GM23338 (cell line): Measurements from ENCODE around the gene EGLN2. TPM values are rescaled to one million over a fixed set of nuclear protein-coding genes. Genes with fewer than 3 reads are reported as not detected.
"Not testable (repeated sequence)": the region's sequence is repeated elsewhere in the genome, so short reads cannot be mapped to it uniquely, and the experiment has no call there.

Experiments used
- ATAC-seq: fragments of 200-7000 bp; cut with Tn5 transposase; 3 replicates; pipeline ENCODE4 v1.9.1; 2020
- DNase-seq: peaks from one replicate; pipeline ENCODE4 v3.0.0-alpha.2; 2015; ENCODE audit warnings: low spot score
- H2AFZ ChIP-seq: fragments of 200-600 bp; sonication (generic); 2 replicates; pipeline ENCODE4 v1.8.0; 2016; ENCODE audit warnings: antibody characterized with exemption, mild to moderate bottlenecking, moderate library complexity
- H3F3A ChIP-seq: fragments of 200-600 bp; sonication (generic); replicated peaks from 2 replicates; pipeline ENCODE4 v1.8.0; 2017; ENCODE audit warnings: antibody characterized with exemption, mixed run types, low read depth
- H3K27ac ChIP-seq: fragments of 200-600 bp; sonication (generic); 2 replicates; pipeline ENCODE4 v1.6.1; 2016; ENCODE audit warnings: low read depth
- H3K27me3 ChIP-seq: fragments of 200-600 bp; sonication (generic); 2 replicates; pipeline ENCODE4 v1.8.0; 2016; ENCODE audit warnings: mild to moderate bottlenecking, mixed run types, moderate library complexity; ENCODE audit not compliant: insufficient read depth
- H3K36me3 ChIP-seq: fragments of 200-600 bp; sonication (generic); 2 replicates; pipeline ENCODE4 v1.8.0; 2016; ENCODE audit warnings: mild to moderate bottlenecking; ENCODE audit not compliant: insufficient read depth
- H3K4me1 ChIP-seq: fragments of 200-600 bp; sonication (generic); 2 replicates; pipeline ENCODE4 v1.8.0; 2016; ENCODE audit warnings: mild to moderate bottlenecking, moderate library complexity; ENCODE audit not compliant: insufficient read depth
- H3K4me2 ChIP-seq: fragments of 200-600 bp; sonication (generic); 2 replicates; pipeline ENCODE4 v1.7.1; 2017; ENCODE audit warnings: mixed run types
- H3K4me3 ChIP-seq: fragments of 200-600 bp; sonication (generic); 2 replicates; pipeline ENCODE4 v1.6.1; 2016; ENCODE audit warnings: mixed run types
- H3K79me2 ChIP-seq: fragments of 200-600 bp; sonication (generic); replicated peaks from 2 replicates; pipeline ENCODE4 v1.8.0; 2017; ENCODE audit warnings: mild to moderate bottlenecking; ENCODE audit not compliant: insufficient read depth
- H3K9me2 ChIP-seq: fragments of 200-600 bp; sonication (generic); 2 replicates; pipeline ENCODE4 v1.8.0; 2017; ENCODE audit not compliant: insufficient read depth
- H4K20me1 ChIP-seq: fragments of 200-600 bp; sonication (generic); replicated peaks from 2 replicates; pipeline ENCODE4 v1.8.0; 2017; ENCODE audit warnings: mild to moderate bottlenecking; ENCODE audit not compliant: insufficient read depth
- H3K27ac Mint-ChIP-seq: 2 replicates; pipeline ENCODE4 v1.8.0; 2020; ENCODE audit warnings: inconsistent platforms, mild to moderate bottlenecking, moderate library complexity, mixed read lengths
- H3K27me3 Mint-ChIP-seq: 3 replicates; pipeline ENCODE4 v1.8.0; 2022; ENCODE audit warnings: low read depth, mild to moderate bottlenecking, moderate library complexity, mixed read lengths, inconsistent platforms; ENCODE audit not compliant: insufficient read depth, poor library complexity
- H3K36me3 Mint-ChIP-seq: 3 replicates; pipeline ENCODE4 v1.8.0; 2021; ENCODE audit warnings: low read depth, mild to moderate bottlenecking, inconsistent platforms, moderate library complexity, mixed read lengths
- H3K4me1 Mint-ChIP-seq: 3 replicates; pipeline ENCODE4 v1.8.0; 2020; ENCODE audit warnings: mild to moderate bottlenecking, inconsistent platforms, mixed read lengths
- H3K4me3 Mint-ChIP-seq: 3 replicates; pipeline ENCODE4 v1.8.0; 2021; ENCODE audit warnings: moderate library complexity, mild to moderate bottlenecking, inconsistent platforms, mixed read lengths
- H3K9me3 Mint-ChIP-seq: 3 replicates; pipeline ENCODE4 v1.8.0; 2020; ENCODE audit warnings: moderate library complexity, mild to moderate bottlenecking, inconsistent platforms, mixed read lengths
- CREB1 ChIP-seq: fragments of 250-450 bp; sonication (Bioruptor Pico); IDR thresholded peaks from 2 replicates; pipeline ENCODE4 v1.5.0; 2020; ENCODE audit warnings: low read depth, mild to moderate bottlenecking, moderate library complexity
- EZH2 ChIP-seq: fragments of 200-600 bp; sonication (generic); IDR thresholded peaks from one replicate; pipeline ENCODE4 v1.8.0; 2017; ENCODE audit warnings: antibody characterized with exemption, mild to moderate bottlenecking, low read depth; ENCODE audit not compliant: unreplicated experiment
- JUNB ChIP-seq: IDR thresholded peaks from one replicate; pipeline ENCODE4 v1.6.1; 2016; ENCODE audit warnings: antibody characterized with exemption; ENCODE audit not compliant: unreplicated experiment
- NANOG ChIP-seq: IDR thresholded peaks from 2 replicates; pipeline ENCODE4 v1.6.1; 2016; ENCODE audit warnings: antibody characterized with exemption, borderline replicate concordance
- REST ChIP-seq: IDR thresholded peaks from one replicate; pipeline ENCODE4 v1.6.1; 2018; ENCODE audit warnings: antibody characterized with exemption; ENCODE audit not compliant: unreplicated experiment
- STAT1 ChIP-seq: IDR thresholded peaks from one replicate; pipeline ENCODE4 v1.6.1; 2016; ENCODE audit warnings: antibody characterized with exemption; ENCODE audit not compliant: unreplicated experiment
- ZNF462 ChIP-seq: fragments of 250-450 bp; sonication (Bioruptor Pico); IDR thresholded peaks from 2 replicates; pipeline ENCODE4 v1.5.0; 2020; ENCODE audit warnings: mild to moderate bottlenecking, moderate library complexity
- polyA plus RNA-seq: library from polyadenylated mRNA; unstranded; fragments of >200 nt; fragmentation: Nextera tagmentation; extraction: Ambion mirVana; gene quantifications from 2 replicates; pipeline ENCODE4 v1.2.1, GENCODE V29; 2016
- total RNA-seq: library from RNA; depleted of rRNA; stranded (reverse); fragments of >200 nt; shearing (Covaris generic); gene quantifications from 2 replicates; pipeline ENCODE4 v1.2.3, GENCODE V29; 2014

The EGLN2 gene
- total and polyA plus RNA-seq, 2 experiments from 2014 or later: 59.9 to 118 TPM

- TF ChIP-seq ZNF462 (CRISPR knock-in tag) (no peak), JUNB (no peak), EZH2 (no peak), NANOG (no peak), STAT1 (no peak), CREB1 (CRISPR knock-in tag) (no peak), REST (no peak)
Measured at GRCh38 chr19:40831502-40832430, 32.8 kb downstream of the EGLN2 start (continued).

- DNase-seq, H3F3A ChIP-seq, H3K9me3 Mint-ChIP-seq, H3K4me1 ChIP-seq, H2AFZ ChIP-seq, ATAC-seq, H3K27me3 Mint-ChIP-seq, H4K20me1 ChIP-seq, H3K36me3 ChIP-seq, H3K36me3 Mint-ChIP-seq, H3K27me3 ChIP-seq, H3K4me3 ChIP-seq, H3K79me2 ChIP-seq, H3K4me3 Mint-ChIP-seq, H3K4me1 Mint-ChIP-seq, H3K4me2 ChIP-seq, H3K9me2 ChIP-seq, H3K27ac Mint-ChIP-seq, H3K27ac ChIP-seq: not testable (repeated sequence)
Measured at GRCh38 chr19:40832431-40832790, 33.4 kb downstream of the EGLN2 start.

- not testable (repeated sequence) for H4K20me1 ChIP-seq, H3K9me3 Mint-ChIP-seq, H3K4me1 Mint-ChIP-seq, H3K27me3 ChIP-seq, H3K79me2 ChIP-seq, H3K27ac Mint-ChIP-seq, H3K4me2 ChIP-seq, H3K4me1 ChIP-seq, H3K4me3 Mint-ChIP-seq, H3K9me2 ChIP-seq, H3K27ac ChIP-seq, H3K27me3 Mint-ChIP-seq, H2AFZ ChIP-seq, H3F3A ChIP-seq, H3K36me3 ChIP-seq, ATAC-seq, H3K36me3 Mint-ChIP-seq, H3K4me3 ChIP-seq, DNase-seq
Measured at GRCh38 chr19:40833728-40834533, 34.9 kb downstream of the EGLN2 start.
